OCI-LY1 (cell line): Measurements from ENCODE around the gene TMEM247.

Experiments
- H2AFZ ChIP-seq: fragments of 200-600 bp; sonication (generic), shearing (Covaris generic); 2 replicates; pipeline ENCODE4 v1.6.0; 2014; ENCODE audit warnings: antibody characterized with exemption, mild to moderate bottlenecking, low read length
- H3F3A ChIP-seq: fragments of 200-600 bp; sonication (generic), shearing (Covaris generic); 2 replicates; pipeline ENCODE4 v1.6.0; 2014; ENCODE audit warnings: mild to moderate bottlenecking, antibody characterized with exemption, low read length, moderate library complexity; ENCODE audit not compliant: insufficient read depth
- H3K27ac ChIP-seq: fragments of 200-600 bp; sonication (generic); 2 replicates; pipeline ENCODE4 v1.5.1; 2014; ENCODE audit warnings: low read length, mixed run types, mild to moderate bottlenecking, low read depth; ENCODE audit not compliant: poor library complexity, severe bottlenecking
- H3K27me3 ChIP-seq: fragments of 200-600 bp; sonication (generic); 2 replicates; pipeline ENCODE4 v1.6.0; 2014; ENCODE audit warnings: antibody characterized with exemption, mild to moderate bottlenecking, low read length, moderate library complexity; ENCODE audit not compliant: insufficient read depth
- H3K36me3 ChIP-seq: fragments of 200-600 bp; sonication (generic); 2 replicates; pipeline ENCODE4 v1.6.1; 2014; ENCODE audit warnings: mild to moderate bottlenecking, antibody characterized with exemption, low read length, moderate library complexity, mixed read lengths; ENCODE audit not compliant: insufficient read depth
- H3K4me1 ChIP-seq: fragments of 200-600 bp; sonication (generic); 2 replicates; pipeline ENCODE4 v1.5.1; 2014; ENCODE audit warnings: mild to moderate bottlenecking, low read length, moderate library complexity; ENCODE audit not compliant: insufficient read depth, severe bottlenecking
- H3K4me2 ChIP-seq: fragments of 200-600 bp; sonication (generic), shearing (Covaris generic); 2 replicates; pipeline ENCODE4 v1.6.1; 2014; ENCODE audit warnings: low read length
- H3K4me3 ChIP-seq: fragments of 200-600 bp; sonication (generic); 2 replicates; pipeline ENCODE4 v1.5.1; 2014; ENCODE audit warnings: low read length, low read depth, mild to moderate bottlenecking, mixed read lengths; ENCODE audit not compliant: poor library complexity, severe bottlenecking
- H3K79me2 ChIP-seq: fragments of 200-600 bp; shearing (Covaris generic); 2 replicates; pipeline ENCODE4 v1.6.1; 2016; ENCODE audit warnings: mixed run types, low read length, mixed read lengths; ENCODE audit not compliant: insufficient read depth
- H3K9ac ChIP-seq: fragments of 200-600 bp; sonication (generic), shearing (Covaris generic); 2 replicates; pipeline ENCODE4 v1.6.1; 2014; ENCODE audit warnings: mild to moderate bottlenecking, low read length, mixed read lengths
- H3K9me2 ChIP-seq: fragments of 200-600 bp; sonication (generic), shearing (Covaris generic); 2 replicates; pipeline ENCODE4 v1.6.1; 2014; ENCODE audit warnings: low read depth, mild to moderate bottlenecking, low read length, mixed read lengths
- H3K9me3 ChIP-seq: fragments of 200-600 bp; shearing (Covaris generic); 2 replicates; pipeline ENCODE4 v1.6.1; 2014; ENCODE audit warnings: low read length, mixed read lengths
- H4K20me1 ChIP-seq: fragments of 200-600 bp; sonication (generic), shearing (Covaris generic); 2 replicates; pipeline ENCODE4 v1.6.0; 2016; ENCODE audit warnings: mild to moderate bottlenecking, low read length; ENCODE audit not compliant: insufficient read depth
- EZH2 ChIP-seq: fragments of 200-600 bp; sonication (generic), shearing (Covaris generic); IDR thresholded peaks from 2 replicates; pipeline ENCODE4 v1.8.0; 2017; ENCODE audit warnings: borderline replicate concordance, mixed run types, mild to moderate bottlenecking, antibody characterized with exemption, low read length, moderate library complexity, mixed read lengths
- TF ChIP-seq, protein P1 (sequence below): fragments of 200-600 bp; sonication (generic), shearing (Covaris generic); IDR thresholded peaks from 2 replicates; pipeline ENCODE4 v1.5.1; 2017; ENCODE audit warnings: mild to moderate bottlenecking, antibody characterized with exemption, low read length, moderate library complexity, mixed read lengths

TMEM247 gene

DNA sequence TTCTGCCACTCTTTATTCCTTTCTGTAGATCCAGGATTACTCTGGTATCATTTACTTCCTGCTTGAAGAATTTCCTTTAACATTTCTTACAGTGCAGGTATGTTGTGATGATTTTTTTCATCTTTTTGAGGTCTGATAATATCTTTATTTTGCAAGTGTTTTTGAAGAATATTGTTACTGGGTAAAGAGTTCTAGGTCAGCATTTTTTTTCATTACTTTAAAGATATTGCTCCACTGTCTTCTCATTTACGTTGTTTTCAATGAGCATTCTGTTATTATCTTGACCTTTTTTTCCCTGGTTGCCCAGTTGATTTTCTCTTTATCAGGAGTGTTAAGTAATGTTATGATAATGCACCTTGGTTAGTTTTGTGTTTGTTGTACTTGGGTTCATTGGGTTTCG is 31.7 kb upstream of the TMEM247 start:
- Histone ChIP-seq H3K36me3 (no peaks in the 10 kb centered on the region), H3K27me3 (no peaks in the 10 kb centered on the region), H3K9me3 (peaks cover 6% of the 10 kb centered on the region; the same call in 1 of the 2 replicates), H3K9me2 (no peaks in the 10 kb centered on the region), H3K79me2 (no peaks in the 10 kb centered on the region), H2AFZ (no peak overlapping the region), H4K20me1 (no peaks in the 10 kb centered on the region), H3F3A (no peaks in the 10 kb centered on the region), H3K27ac (no peak overlapping the region), H3K4me2 (no peak overlapping the region), H3K4me1 (no peaks in the 10 kb centered on the region), H3K4me3 (no peak overlapping the region), H3K9ac (no peak overlapping the region)
- TF ChIP-seq, protein P1, sequence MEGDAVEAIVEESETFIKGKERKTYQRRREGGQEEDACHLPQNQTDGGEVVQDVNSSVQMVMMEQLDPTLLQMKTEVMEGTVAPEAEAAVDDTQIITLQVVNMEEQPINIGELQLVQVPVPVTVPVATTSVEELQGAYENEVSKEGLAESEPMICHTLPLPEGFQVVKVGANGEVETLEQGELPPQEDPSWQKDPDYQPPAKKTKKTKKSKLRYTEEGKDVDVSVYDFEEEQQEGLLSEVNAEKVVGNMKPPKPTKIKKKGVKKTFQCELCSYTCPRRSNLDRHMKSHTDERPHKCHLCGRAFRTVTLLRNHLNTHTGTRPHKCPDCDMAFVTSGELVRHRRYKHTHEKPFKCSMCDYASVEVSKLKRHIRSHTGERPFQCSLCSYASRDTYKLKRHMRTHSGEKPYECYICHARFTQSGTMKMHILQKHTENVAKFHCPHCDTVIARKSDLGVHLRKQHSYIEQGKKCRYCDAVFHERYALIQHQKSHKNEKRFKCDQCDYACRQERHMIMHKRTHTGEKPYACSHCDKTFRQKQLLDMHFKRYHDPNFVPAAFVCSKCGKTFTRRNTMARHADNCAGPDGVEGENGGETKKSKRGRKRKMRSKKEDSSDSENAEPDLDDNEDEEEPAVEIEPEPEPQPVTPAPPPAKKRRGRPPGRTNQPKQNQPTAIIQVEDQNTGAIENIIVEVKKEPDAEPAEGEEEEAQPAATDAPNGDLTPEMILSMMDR = no peak
- TF ChIP-seq EZH2 = no peak

DNA sequence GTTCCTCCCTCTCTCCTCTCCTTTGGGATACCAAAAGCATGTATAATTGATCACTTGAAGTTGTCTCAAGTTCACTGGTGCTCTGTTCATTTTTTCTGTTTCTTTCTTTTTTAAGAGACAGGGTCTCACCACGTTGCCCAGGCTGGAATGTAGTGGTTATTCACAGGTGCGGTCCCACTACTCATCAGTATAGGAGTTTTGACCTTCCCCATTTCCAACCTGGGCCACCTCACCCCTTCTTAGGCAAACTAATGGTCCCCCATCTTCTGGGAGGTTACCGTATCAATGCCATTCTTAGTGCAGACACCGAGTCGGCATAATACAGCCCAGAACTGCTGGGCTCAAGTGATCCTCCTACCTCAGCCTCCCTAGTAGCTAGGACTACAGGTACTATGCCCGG is 31.3 kb upstream of the TMEM247 start:
- Histone ChIP-seq H3K9me2 (no peaks in the 10 kb centered on the region), H3K9ac (no peak overlapping the region), H3K4me2 (no peak overlapping the region), H3K4me3 (no peak overlapping the region), H3K9me3 (peaks cover 6% of the 10 kb centered on the region; the same call in 1 of the 2 replicates), H2AFZ (no peak overlapping the region), H3K27me3 (no peaks in the 10 kb centered on the region), H3K79me2 (no peaks in the 10 kb centered on the region), H3K27ac (no peak overlapping the region), H3F3A (no peaks in the 10 kb centered on the region), H4K20me1 (no peaks in the 10 kb centered on the region), H3K4me1 (no peaks in the 10 kb centered on the region), H3K36me3 (no peaks in the 10 kb centered on the region)
- no peak for TF ChIP-seq EZH2
- TF ChIP-seq, protein P1 = no peak

DNA sequence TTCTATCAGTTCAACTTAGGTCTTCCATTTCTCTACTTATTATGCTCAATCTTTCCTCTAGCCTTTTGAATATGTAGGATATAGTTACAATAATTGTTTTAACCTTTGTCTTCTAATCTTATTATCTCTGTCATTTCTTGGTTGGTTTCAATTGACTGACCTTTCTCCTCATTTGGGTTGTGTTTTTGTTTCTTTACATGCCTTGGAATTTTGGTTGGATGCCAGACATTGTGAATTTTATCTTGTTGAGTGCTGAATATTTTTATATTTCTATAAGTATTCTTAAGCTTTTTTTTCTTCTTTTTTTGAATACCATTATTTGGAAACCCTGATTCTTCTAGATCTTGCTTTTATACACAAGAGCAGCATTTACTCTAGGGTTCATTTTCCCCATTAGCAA is 30.7 kb upstream of the TMEM247 start:
- no peak overlapping the region for H3K9ac ChIP-seq
- no peaks in the 10 kb centered on the region for H3K4me1 ChIP-seq
- H3K4me2 ChIP-seq = no peak overlapping the region
- H3K79me2 ChIP-seq = no peaks in the 10 kb centered on the region
- H4K20me1 ChIP-seq = no peaks in the 10 kb centered on the region
- no peak overlapping the region for H3K4me3 ChIP-seq
- H3K27ac ChIP-seq = no peak overlapping the region
- TF ChIP-seq, protein P1 = no peak
- no peak for TF ChIP-seq EZH2
- no peaks in the 10 kb centered on the region for H3K27me3 ChIP-seq
- H3K9me3 ChIP-seq = peaks cover 6% of the 10 kb centered on the region; the same call in 1 of the 2 replicates
- H2AFZ ChIP-seq = no peak overlapping the region
- H3F3A ChIP-seq = no peaks in the 10 kb centered on the region
- no peaks in the 10 kb centered on the region for H3K36me3 ChIP-seq
- no peaks in the 10 kb centered on the region for H3K9me2 ChIP-seq
